ENCODE data around the gene FAM209B. TPM values are rescaled to one million over a fixed set of nuclear protein-coding genes. Genes with fewer than 3 reads are reported as not detected.

FAM209B gene
- total and polyA plus RNA-seq, 2 donors (not counting 1 experiment from before 2014, with no cell fraction given) = 1.9 to 2.0 TPM

- Mint-ChIP-seq H3K9me3 (ENCODE audit: insufficient read depth) (no peaks in the 10 kb centered on the region), H3K27ac (no peak overlapping the region), H3K4me1 (no peaks in the 10 kb centered on the region), H3K4me3 (no peak overlapping the region), H3K27me3 (peaks cover 24% of the 10 kb centered on the region)
- TF ChIP-seq EZH2 (IDR thresholded peaks at IDR 0.05; ENCODE audit: borderline replicate concordance, insufficient read depth, low read depth, low read length, poor library complexity, severe bottlenecking) (no peak), CTCF (IDR thresholded peaks at IDR 0.05) (no peak)
- Histone ChIP-seq H3K36me3 (replicated peaks in 1 of 2; ENCODE audit: control extremely low read depth in 1 of 2, control insufficient read depth in 1 of 2, extremely low read depth in 1 of 2, insufficient read depth in 2 of 2, low read length in 1 of 2) (no peaks in the 10 kb centered on the region), H3K4me1 (ENCODE audit: control insufficient read depth in 2 of 2, insufficient read depth in 2 of 2, low read length in 2 of 2) (no peaks in the 10 kb centered on the region), H2AFZ (ENCODE audit: insufficient read depth, low read depth, low read length, poor library complexity, severe bottlenecking) (no peak overlapping the region), H3K9ac (ENCODE audit: low read length) (no peak overlapping the region), H3K4me2 (replicated peaks; ENCODE audit: low read depth, low read length, poor library complexity, severe bottlenecking) (no peak overlapping the region), H3K27ac (ENCODE audit: low read length in 2 of 2) (no peak overlapping the region), H3K4me3 (ENCODE audit: control extremely low read depth in 1 of 5, extremely low read depth in 1 of 5, insufficient read depth in 1 of 5, low read depth in 2 of 5, low read length in 4 of 5) (no peak overlapping the region), H3K27me3 (replicated peaks in 1 of 4; ENCODE audit: control extremely low read depth in 1 of 4, control insufficient read depth in 3 of 4, insufficient read depth in 4 of 4, low read length in 3 of 4) (peaks cover 0 to 3% (median 0%) of the 10 kb centered on the region in 4 experiments), H4K20me1 (ENCODE audit: control insufficient read depth, insufficient read depth, low read length, poor library complexity, severe bottlenecking) (no peaks in the 10 kb centered on the region), H3K9me3 (ENCODE audit: control extremely low read depth in 1 of 3, control insufficient read depth in 2 of 3, insufficient read depth in 1 of 3, low read length in 2 of 3) (no peaks in the 10 kb centered on the region), H3K79me2 (ENCODE audit: control insufficient read depth, insufficient read depth, low read length) (no peaks in the 10 kb centered on the region)
- DNase-seq (no peak), ATAC-seq (ENCODE audit: low read depth) (no peak)
- intact Hi-C loops (cut with micrococcal nuclease) = no loop called here
- 0% methylated on average over 1 of the region's 2 CpGs for WGBS (ENCODE audit: insufficient coverage)
- CTCF ChIA-PET = no interaction called here
- POLR2A ChIA-PET = no interaction called here
Measured at GRCh38 chr20:56570832-56571231, 37.8 kb downstream of the FAM209B start.

GRCh38 chr20:56572172-56572571 lies 39.1 kb downstream of the FAM209B start:
- Histone ChIP-seq H2AFZ (ENCODE audit: insufficient read depth, low read depth, low read length, poor library complexity, severe bottlenecking) (no peak overlapping the region), H3K36me3 (replicated peaks in 1 of 2; ENCODE audit: control extremely low read depth in 1 of 2, control insufficient read depth in 1 of 2, extremely low read depth in 1 of 2, insufficient read depth in 2 of 2, low read length in 1 of 2) (no peaks in the 10 kb centered on the region), H3K9me3 (ENCODE audit: control extremely low read depth in 1 of 3, control insufficient read depth in 2 of 3, insufficient read depth in 1 of 3, low read length in 2 of 3) (no peaks in the 10 kb centered on the region), H3K79me2 (ENCODE audit: control insufficient read depth, insufficient read depth, low read length) (no peaks in the 10 kb centered on the region), H3K4me1 (ENCODE audit: control insufficient read depth in 2 of 2, insufficient read depth in 2 of 2, low read length in 2 of 2) (no peaks in the 10 kb centered on the region), H4K20me1 (ENCODE audit: control insufficient read depth, insufficient read depth, low read length, poor library complexity, severe bottlenecking) (no peaks in the 10 kb centered on the region), H3K4me3 (ENCODE audit: control extremely low read depth in 1 of 5, extremely low read depth in 1 of 5, insufficient read depth in 1 of 5, low read depth in 2 of 5, low read length in 4 of 5) (no peak overlapping the region), H3K9ac (ENCODE audit: low read length) (no peak overlapping the region), H3K4me2 (replicated peaks; ENCODE audit: low read depth, low read length, poor library complexity, severe bottlenecking) (no peak overlapping the region), H3K27ac (ENCODE audit: low read length in 2 of 2) (no peak overlapping the region), H3K27me3 (replicated peaks in 1 of 4; ENCODE audit: control extremely low read depth in 1 of 4, control insufficient read depth in 3 of 4, insufficient read depth in 4 of 4, low read length in 3 of 4) (peaks cover 0 to 3% (median 0%) of the 10 kb centered on the region in 4 experiments)
- DNase-seq (no peak), ATAC-seq (ENCODE audit: low read depth) (no peak)
- 80% methylated on average over 1 of the region's 4 CpGs for WGBS (ENCODE audit: insufficient coverage)
- CTCF ChIA-PET = interaction anchor here (0.8 kb wide), 1 partner anchor 22 kb away, joined by 3 read pairs; no protein-coding TSS in a partner anchor
- no peak overlapping the region for H3K4me3 Mint-ChIP-seq
- no peaks in the 10 kb centered on the region for H3K4me1 Mint-ChIP-seq
- H3K27me3 Mint-ChIP-seq = peaks cover 27% of the 10 kb centered on the region
- TF ChIP-seq EZH2 (IDR thresholded peaks at IDR 0.05; ENCODE audit: borderline replicate concordance, insufficient read depth, low read depth, low read length, poor library complexity, severe bottlenecking) (no peak), CTCF (IDR thresholded peaks at IDR 0.05) (no peak)
- H3K27ac Mint-ChIP-seq = no peak overlapping the region
- intact Hi-C loops (cut with micrococcal nuclease) = no loop called here
- no peaks in the 10 kb centered on the region for H3K9me3 Mint-ChIP-seq (ENCODE audit: insufficient read depth)
- POLR2A ChIA-PET = no interaction called here

Data from B cell (primary cell).